ENCODE data around the gene WASF2. TPM values are rescaled to one million over a fixed set of nuclear protein-coding genes. Genes with fewer than 3 reads are reported as not detected.
"Not testable (repeated sequence)": the region's sequence is repeated elsewhere in the genome, so short reads cannot be mapped to it uniquely, and the experiment has no call there.

The WASF2 gene
- total RNA-seq, 1 donor from 2014 or later: 58.9 TPM

GRCh38 chr1:27478098-27478497 lies 11.9 kb downstream of the WASF2 start:
- DNase-seq (ENCODE audit: extremely low spot score in 2 of 2): no peak
- H3K9me3 ChIP-seq: no peaks in the 10 kb centered on the region
- no peak overlapping the region for H3K27ac ChIP-seq
- H3K27me3 ChIP-seq: no peaks in the 10 kb centered on the region
- intact Hi-C loops (cut with DNase I): no loop called here
- TF ChIP-seq POLR2AphosphoS5 (IDR thresholded peaks at IDR 0.05; ENCODE audit: insufficient read depth in 1 of 2, low read depth in 1 of 2): no peak
- TF ChIP-seq POLR2A (IDR thresholded peaks at IDR 0.05): no peak
- no peak for TF ChIP-seq CTCF (IDR thresholded peaks at IDR 0.05)
- H3K4me3 ChIP-seq: no peak overlapping the region
- H3K4me1 ChIP-seq: peaks cover 91% of the 10 kb centered on the region
- no peaks in the 10 kb centered on the region for H3K36me3 ChIP-seq

GRCh38 chr1:27476237-27476636 lies 13.7 kb downstream of the WASF2 start:
- Histone ChIP-seq H3K36me3 (no peaks in the 10 kb centered on the region), H3K4me3 (no peak overlapping the region), H3K4me1 (peaks cover 91% of the 10 kb centered on the region), H3K9me3 (no peaks in the 10 kb centered on the region), H3K27ac (no peak overlapping the region), H3K27me3 (no peaks in the 10 kb centered on the region)
- intact Hi-C loops (cut with DNase I): no loop called here
- TF ChIP-seq POLR2A (IDR thresholded peaks at IDR 0.05) (no peak), CTCF (IDR thresholded peaks at IDR 0.05) (no peak), POLR2AphosphoS5 (IDR thresholded peaks at IDR 0.05; ENCODE audit: insufficient read depth in 1 of 2, low read depth in 1 of 2) (no peak)
- no peak for DNase-seq (ENCODE audit: extremely low spot score in 2 of 2)

GRCh38 chr1:27475720-27476119 lies 14.2 kb downstream of the WASF2 start:
- no peaks in the 10 kb centered on the region for H3K36me3 ChIP-seq
- no peaks in the 10 kb centered on the region for H3K27me3 ChIP-seq
- no peak overlapping the region for H3K27ac ChIP-seq
- H3K9me3 ChIP-seq: no peaks in the 10 kb centered on the region
- no peak overlapping the region for H3K4me3 ChIP-seq
- intact Hi-C loops (cut with DNase I): no loop called here
- peaks cover 88% of the 10 kb centered on the region for H3K4me1 ChIP-seq
- no peak for TF ChIP-seq POLR2A (IDR thresholded peaks at IDR 0.05)
- TF ChIP-seq POLR2AphosphoS5 (IDR thresholded peaks at IDR 0.05; ENCODE audit: insufficient read depth in 1 of 2, low read depth in 1 of 2): no peak
- no peak for TF ChIP-seq CTCF (IDR thresholded peaks at IDR 0.05)
- no peak for DNase-seq (ENCODE audit: extremely low spot score in 2 of 2)

- Histone ChIP-seq H3K9me3 (no peaks in the 10 kb centered on the region), H3K4me3 (no peak overlapping the region), H3K27ac (no peak overlapping the region), H3K27me3 (no peaks in the 10 kb centered on the region), H3K4me1 (peaks cover 95% of the 10 kb centered on the region), H3K36me3 (no peaks in the 10 kb centered on the region)
- no peak for DNase-seq (ENCODE audit: extremely low spot score in 2 of 2)
- intact Hi-C loops (cut with DNase I): no loop called here
- TF ChIP-seq POLR2A (IDR thresholded peaks at IDR 0.05) (no peak), CTCF (IDR thresholded peaks at IDR 0.05) (no peak), POLR2AphosphoS5 (IDR thresholded peaks at IDR 0.05; ENCODE audit: insufficient read depth in 1 of 2, low read depth in 1 of 2) (no peak)
Measured at GRCh38 chr1:27473755-27474154, 16.2 kb downstream of the WASF2 start.

GRCh38 chr1:27472098-27472497 lies 17.9 kb downstream of the WASF2 start:
- peaks cover 95% of the 10 kb centered on the region for H3K4me1 ChIP-seq
- DNase-seq (ENCODE audit: extremely low spot score in 2 of 2): not testable (repeated sequence)

GRCh38 chr1:27471477-27471876 lies 18.5 kb downstream of the WASF2 start:
- Histone ChIP-seq H3K27ac (no peak overlapping the region), H3K4me1 (peaks cover 95% of the 10 kb centered on the region), H3K36me3 (peaks cover 0 to 1% of the 10 kb centered on the region in 2 donors), H3K4me3 (no peak overlapping the region), H3K27me3 (no peaks in the 10 kb centered on the region), H3K9me3 (no peaks in the 10 kb centered on the region)
- intact Hi-C loops (cut with DNase I): no loop called here
- DNase-seq (ENCODE audit: extremely low spot score in 2 of 2): no peak
- TF ChIP-seq POLR2A (IDR thresholded peaks at IDR 0.05) (no peak), CTCF (IDR thresholded peaks at IDR 0.05) (no peak), POLR2AphosphoS5 (IDR thresholded peaks at IDR 0.05; ENCODE audit: insufficient read depth in 1 of 2, low read depth in 1 of 2) (no peak)

More at GRCh38 chr1:27472098-27472497, 17.9 kb downstream of the WASF2 start:
- intact Hi-C loops (cut with DNase I); H3K27ac ChIP-seq; H3K9me3 ChIP-seq; H3K36me3 ChIP-seq; H3K27me3 ChIP-seq; H3K4me3 ChIP-seq: not testable (repeated sequence)

All from vagina (tissue), 2 donors.